ENCODE results near the gene ZC3H15. TPM values are rescaled to one million over a fixed set of nuclear protein-coding genes. Genes with fewer than 3 reads are reported as not detected.

Gene ZC3H15
- total RNA-seq, 1 donor from 2014 or later = 73.1 TPM

DNA sequence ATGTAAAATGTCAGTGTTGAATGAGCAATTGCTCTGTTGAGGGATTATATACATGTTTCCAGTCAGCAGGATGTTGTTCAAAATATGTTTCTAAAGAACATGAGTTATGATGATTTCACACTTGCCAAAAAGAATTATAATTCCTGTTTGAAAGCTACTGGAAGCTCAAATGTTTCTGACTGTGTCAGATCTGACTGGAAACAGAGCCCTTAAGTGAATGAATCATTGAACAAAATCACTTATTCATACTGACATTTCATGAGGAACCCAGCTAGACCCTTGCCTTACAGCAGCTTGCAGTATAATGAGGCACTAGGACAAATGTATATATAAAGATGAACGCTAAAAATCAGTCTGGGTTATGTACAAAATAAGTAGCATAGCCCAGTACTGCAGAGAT is 68.4 kb downstream of the ZC3H15 start:
- no peak overlapping the region for H3K4me3 Mint-ChIP-seq
- no peaks in the 10 kb centered on the region for H3K4me1 Mint-ChIP-seq
- DNase-seq (ENCODE audit: low read depth, low spot score) = no peak
- TF ChIP-seq, protein P1, sequence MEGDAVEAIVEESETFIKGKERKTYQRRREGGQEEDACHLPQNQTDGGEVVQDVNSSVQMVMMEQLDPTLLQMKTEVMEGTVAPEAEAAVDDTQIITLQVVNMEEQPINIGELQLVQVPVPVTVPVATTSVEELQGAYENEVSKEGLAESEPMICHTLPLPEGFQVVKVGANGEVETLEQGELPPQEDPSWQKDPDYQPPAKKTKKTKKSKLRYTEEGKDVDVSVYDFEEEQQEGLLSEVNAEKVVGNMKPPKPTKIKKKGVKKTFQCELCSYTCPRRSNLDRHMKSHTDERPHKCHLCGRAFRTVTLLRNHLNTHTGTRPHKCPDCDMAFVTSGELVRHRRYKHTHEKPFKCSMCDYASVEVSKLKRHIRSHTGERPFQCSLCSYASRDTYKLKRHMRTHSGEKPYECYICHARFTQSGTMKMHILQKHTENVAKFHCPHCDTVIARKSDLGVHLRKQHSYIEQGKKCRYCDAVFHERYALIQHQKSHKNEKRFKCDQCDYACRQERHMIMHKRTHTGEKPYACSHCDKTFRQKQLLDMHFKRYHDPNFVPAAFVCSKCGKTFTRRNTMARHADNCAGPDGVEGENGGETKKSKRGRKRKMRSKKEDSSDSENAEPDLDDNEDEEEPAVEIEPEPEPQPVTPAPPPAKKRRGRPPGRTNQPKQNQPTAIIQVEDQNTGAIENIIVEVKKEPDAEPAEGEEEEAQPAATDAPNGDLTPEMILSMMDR (conservative IDR thresholded peaks at IDR 0.05) = no peak
- H3K27me3 Mint-ChIP-seq (ENCODE audit: low read depth) = no peaks in the 10 kb centered on the region
- no peaks in the 10 kb centered on the region for H3K9me3 Mint-ChIP-seq
- H3K36me3 Mint-ChIP-seq (ENCODE audit: low read depth) = no peaks in the 10 kb centered on the region
- no peak overlapping the region for H3K27ac Mint-ChIP-seq (ENCODE audit: unreplicated experiment)

DNA sequence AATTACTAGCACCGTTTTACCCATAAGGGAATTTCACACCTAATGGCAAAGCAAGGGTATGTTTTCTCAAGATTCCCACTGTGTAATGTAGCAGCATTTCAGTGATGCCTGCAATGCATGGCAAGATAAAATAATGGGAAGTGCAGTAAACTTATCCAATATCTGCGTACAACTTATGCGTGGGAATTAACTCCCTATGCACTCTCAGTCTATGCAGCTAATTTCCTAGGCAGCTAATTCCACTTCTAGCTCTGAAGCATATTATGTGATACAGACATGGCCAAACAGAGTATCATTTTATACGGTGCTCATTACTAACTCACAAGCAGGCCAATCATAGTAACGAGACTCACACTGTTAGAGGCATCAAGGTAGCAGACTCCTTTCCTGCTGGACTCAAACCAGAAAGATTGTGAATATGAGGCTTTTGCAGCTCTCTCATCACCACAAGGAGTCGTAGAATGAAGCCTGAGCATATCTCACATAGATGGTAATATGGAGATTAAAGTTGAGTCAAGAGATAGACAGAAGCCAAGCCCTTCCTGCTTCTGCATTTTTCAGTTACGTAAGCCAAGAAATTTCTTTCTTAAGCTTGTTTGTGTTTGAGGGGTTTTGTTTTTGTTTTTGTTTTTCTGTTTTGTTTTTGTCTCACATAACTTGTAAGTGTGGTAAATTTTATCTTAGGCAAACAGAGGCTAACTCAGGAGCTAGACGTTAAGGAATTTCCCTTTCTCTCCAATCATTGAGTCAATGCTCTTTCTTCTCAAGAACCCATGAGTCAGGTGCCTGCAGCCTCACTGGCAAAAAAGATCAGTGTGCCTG is 69.0 kb downstream of the ZC3H15 start:
- TF ChIP-seq, protein P1 (conservative IDR thresholded peaks at IDR 0.05) = no peak
- Mint-ChIP-seq H3K9me3 (no peaks in the 10 kb centered on the region), H3K36me3 (ENCODE audit: low read depth) (no peaks in the 10 kb centered on the region), H3K27me3 (ENCODE audit: low read depth) (no peaks in the 10 kb centered on the region), H3K4me1 (no peaks in the 10 kb centered on the region), H3K27ac (ENCODE audit: unreplicated experiment) (no peak overlapping the region), H3K4me3 (no peak overlapping the region)
- DNase-seq (ENCODE audit: low read depth, low spot score) = no peak

DNA sequence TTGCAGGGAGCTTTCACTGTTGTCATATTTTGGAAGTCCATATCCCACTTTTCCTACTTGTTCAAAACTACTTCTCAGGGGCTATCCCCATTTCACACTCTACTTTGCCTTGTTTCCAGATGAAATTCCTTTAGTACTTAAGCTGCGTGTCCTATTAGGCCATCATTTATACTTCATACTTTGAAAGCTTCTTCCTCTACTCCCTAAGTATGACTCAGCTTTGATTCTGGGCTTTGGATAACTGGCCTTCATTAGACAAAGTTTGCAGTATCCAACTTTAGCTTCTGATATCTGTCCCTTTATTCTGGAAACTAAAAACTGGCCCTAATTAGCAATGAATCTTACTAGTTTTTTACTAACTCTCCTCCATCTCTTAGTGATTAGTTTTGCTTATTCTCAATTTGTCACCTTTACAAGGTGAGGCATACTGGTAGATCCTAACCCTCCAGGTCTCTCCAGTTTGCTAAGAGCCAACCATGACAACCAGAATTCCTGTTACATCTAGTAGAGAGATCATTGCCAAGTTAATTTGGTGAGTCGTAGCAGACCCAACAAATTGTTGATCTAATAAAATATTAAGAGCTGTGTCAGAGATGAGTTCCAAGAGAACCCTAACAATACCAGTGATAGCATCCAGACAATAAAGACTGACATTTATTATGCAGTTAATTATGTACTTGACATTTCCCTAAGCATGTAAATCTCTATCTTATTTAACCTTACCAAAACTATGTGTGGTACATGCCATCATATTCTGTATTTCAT is 72.6 kb downstream of the ZC3H15 start:
- Mint-ChIP-seq H3K36me3 (ENCODE audit: low read depth) (peaks cover 5% of the 10 kb centered on the region), H3K4me1 (peaks cover 4% of the 10 kb centered on the region), H3K27me3 (ENCODE audit: low read depth) (no peaks in the 10 kb centered on the region), H3K27ac (ENCODE audit: unreplicated experiment) (no peak overlapping the region), H3K4me3 (no peak overlapping the region), H3K9me3 (peaks cover 9% of the 10 kb centered on the region)
- TF ChIP-seq, protein P1 (conservative IDR thresholded peaks at IDR 0.05) = no peak
- no peak for DNase-seq (ENCODE audit: low read depth, low spot score)

Other genes with a start within 250 kb of the ZC3H15 start
- 46.8 and 50.3 TPM in 2 replicates for gene ITGAV, start 103.8 kb downstream of the ZC3H15 start, total RNA-seq
- 11.1 and 13.2 TPM in 2 replicates for gene FAM171B, start 207.8 kb downstream of the ZC3H15 start, total RNA-seq